ACC112 (cell line): ENCODE data around the gene PEX26.
"Not testable (repeated sequence)": the region's sequence is repeated elsewhere in the genome, so short reads cannot be mapped to it uniquely, and the experiment has no call there.

Experiments
- H2AFZ ChIP-seq: fragments of 200-600 bp; sonication (generic); one replicate; pipeline ENCODE4 v1.6.0; 2017; ENCODE audit warnings: antibody characterized with exemption, low read length; ENCODE audit not compliant: unreplicated experiment
- H3K27ac ChIP-seq: fragments of 200-600 bp; sonication (generic); 2 replicates; pipeline ENCODE4 v1.5.1; 2014; ENCODE audit warnings: low read depth, mild to moderate bottlenecking, antibody characterized with exemption, low read length, moderate library complexity
- H3K27me3 ChIP-seq: fragments of 200-600 bp; sonication (generic); 2 replicates; pipeline ENCODE4 v1.6.1; 2014; ENCODE audit warnings: mild to moderate bottlenecking, antibody characterized with exemption, low read length, moderate library complexity, mixed read lengths; ENCODE audit not compliant: insufficient read depth
- H3K36me3 ChIP-seq: fragments of 200-600 bp; sonication (generic); 2 replicates; pipeline ENCODE4 v1.6.1; 2016; ENCODE audit warnings: mild to moderate bottlenecking, antibody characterized with exemption, low read length, moderate library complexity, mixed read lengths; ENCODE audit not compliant: insufficient read depth
- H3K4me1 ChIP-seq: fragments of 200-600 bp; sonication (generic); one replicate; pipeline ENCODE4 v1.6.1; 2016; ENCODE audit warnings: low read length, mixed read lengths; ENCODE audit not compliant: insufficient read depth, unreplicated experiment, control insufficient read depth
- H3K4me3 ChIP-seq: fragments of 200-600 bp; sonication (generic); 2 replicates; pipeline ENCODE4 v1.5.1; 2014; ENCODE audit warnings: mild to moderate bottlenecking, low read depth, low read length
- H3K79me2 ChIP-seq: fragments of 200-600 bp; sonication (generic); one replicate; pipeline ENCODE4 v1.6.0; 2016; ENCODE audit warnings: low read length; ENCODE audit not compliant: control insufficient read depth, unreplicated experiment, insufficient read depth

Gene PEX26

DNA sequence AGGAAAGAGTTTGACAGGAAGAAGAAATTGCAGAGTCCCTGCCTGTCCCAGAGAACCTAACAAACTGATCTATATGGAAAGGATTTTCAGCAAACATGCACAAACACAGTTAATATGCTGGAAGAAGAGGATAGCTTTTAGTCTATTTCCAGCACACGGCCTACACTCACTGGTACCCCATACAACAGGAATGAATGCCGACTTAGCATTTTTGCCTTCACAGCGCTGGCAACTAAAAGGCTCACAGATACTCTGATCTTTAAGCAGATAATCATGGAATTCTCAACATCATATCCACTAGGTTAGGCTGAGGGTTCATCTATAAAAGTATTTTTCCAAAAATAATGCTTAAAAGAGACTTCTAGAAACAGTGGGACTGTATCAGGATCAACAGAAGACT, 23.0 kb downstream of the PEX26 start:
- Histone ChIP-seq H3K4me3 (no peak overlapping the region), H3K27me3 (no peaks in the 10 kb centered on the region)

DNA sequence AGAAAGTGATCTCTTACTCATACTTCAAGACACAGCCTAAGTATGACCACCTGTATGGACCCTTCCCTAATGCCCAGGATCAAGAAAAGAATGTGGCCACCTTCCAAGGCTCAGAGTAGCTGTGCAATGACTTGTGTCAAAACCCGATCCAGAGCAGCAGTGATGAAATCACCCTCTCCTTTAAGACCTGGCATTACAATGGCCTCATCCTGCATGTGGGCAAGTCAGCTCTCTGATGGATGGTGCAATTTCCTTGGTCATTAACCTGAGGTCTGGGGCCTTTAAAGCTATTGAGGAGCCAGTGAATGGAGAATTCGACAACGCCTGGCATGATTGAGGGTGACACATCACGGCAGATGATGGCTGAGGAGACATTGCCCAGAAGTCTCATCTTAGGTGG, 23.7 kb downstream of the PEX26 start:
- no peak overlapping the region for H3K4me3 ChIP-seq
- H2AFZ ChIP-seq, result no peak overlapping the region
- H3K4me1 ChIP-seq, result peaks cover 4% of the 10 kb centered on the region
- H3K79me2 ChIP-seq, result no peaks in the 10 kb centered on the region
- H3K36me3 ChIP-seq, result no peaks in the 10 kb centered on the region
- H3K27ac ChIP-seq, result no peak overlapping the region
- no peaks in the 10 kb centered on the region for H3K27me3 ChIP-seq

More for the DNA sequence above, 23.0 kb downstream of the PEX26 start:
- H3K27ac ChIP-seq, result no peak overlapping the region
- peaks cover 4% of the 10 kb centered on the region for H3K4me1 ChIP-seq
- H3K79me2 ChIP-seq, result no peaks in the 10 kb centered on the region
- no peak overlapping the region for H2AFZ ChIP-seq
- no peaks in the 10 kb centered on the region for H3K36me3 ChIP-seq

DNA sequence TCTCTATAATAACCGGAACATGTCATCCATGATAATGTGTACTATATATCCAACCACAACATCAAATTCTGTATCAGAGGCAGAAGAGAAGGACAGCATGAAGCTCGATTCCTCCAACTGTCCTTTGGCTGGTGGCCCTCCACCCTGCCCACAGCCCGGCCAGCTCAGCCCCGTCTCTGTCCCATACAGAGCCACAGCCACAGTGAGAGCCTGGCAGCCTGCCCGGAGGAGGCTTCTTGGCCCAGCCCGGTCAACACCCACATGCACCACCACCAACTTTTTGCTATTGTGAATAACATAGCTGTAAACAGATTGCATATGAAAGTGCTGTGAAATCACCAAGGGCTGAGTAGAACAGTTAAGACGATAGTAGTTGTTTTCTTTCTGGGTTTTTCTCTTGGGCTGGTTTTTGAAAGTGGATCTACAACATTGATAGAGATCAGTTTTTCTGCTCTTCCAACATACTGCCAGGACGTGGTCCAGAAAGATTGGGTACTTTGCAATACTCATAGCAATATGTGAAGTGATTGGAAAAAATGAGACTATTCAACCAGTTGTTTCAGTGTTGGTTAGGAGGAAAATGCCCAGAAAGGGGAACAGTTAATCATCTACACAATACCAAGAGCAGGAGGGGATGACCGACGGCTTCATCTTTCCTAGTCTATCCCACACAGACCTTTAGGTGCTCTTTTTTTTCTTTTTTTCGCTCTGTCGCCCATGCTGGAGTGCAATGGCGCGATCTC, 25.9 kb downstream of the PEX26 start:
- Histone ChIP-seq H2AFZ (no peak overlapping the region), H3K4me3 (no peak overlapping the region), H3K79me2 (no peaks in the 10 kb centered on the region), H3K4me1 (peaks cover 4% of the 10 kb centered on the region), H3K27ac (no peak overlapping the region), H3K27me3 (no peaks in the 10 kb centered on the region), H3K36me3 (no peaks in the 10 kb centered on the region)

DNA sequence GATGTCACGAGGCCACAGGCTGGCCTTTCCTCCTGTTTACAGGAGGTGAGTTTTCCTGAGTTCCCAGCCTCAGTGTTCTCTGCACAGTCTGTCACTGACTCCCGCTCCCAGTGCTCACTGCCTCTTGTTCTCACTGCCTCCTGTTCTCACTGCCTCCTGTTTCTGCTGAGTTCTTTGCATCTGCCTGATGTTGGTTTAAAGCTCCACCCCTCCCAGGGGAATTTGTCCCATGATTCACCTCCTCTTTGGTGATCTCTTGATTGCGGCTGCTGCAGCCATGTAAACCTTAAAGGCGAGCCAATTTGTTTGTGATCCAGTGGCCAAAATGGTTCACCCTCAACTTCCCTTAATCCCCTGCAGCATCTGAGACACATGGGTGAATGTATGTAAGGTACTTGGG, 26.8 kb downstream of the PEX26 start:
- H3K79me2 ChIP-seq, result no peaks in the 10 kb centered on the region
- no peak overlapping the region for H3K27ac ChIP-seq
- peaks cover 4% of the 10 kb centered on the region for H3K4me1 ChIP-seq
- H2AFZ ChIP-seq, result no peak overlapping the region
- H3K36me3 ChIP-seq, result no peaks in the 10 kb centered on the region
- no peaks in the 10 kb centered on the region for H3K27me3 ChIP-seq
- H3K4me3 ChIP-seq, result no peak overlapping the region

DNA sequence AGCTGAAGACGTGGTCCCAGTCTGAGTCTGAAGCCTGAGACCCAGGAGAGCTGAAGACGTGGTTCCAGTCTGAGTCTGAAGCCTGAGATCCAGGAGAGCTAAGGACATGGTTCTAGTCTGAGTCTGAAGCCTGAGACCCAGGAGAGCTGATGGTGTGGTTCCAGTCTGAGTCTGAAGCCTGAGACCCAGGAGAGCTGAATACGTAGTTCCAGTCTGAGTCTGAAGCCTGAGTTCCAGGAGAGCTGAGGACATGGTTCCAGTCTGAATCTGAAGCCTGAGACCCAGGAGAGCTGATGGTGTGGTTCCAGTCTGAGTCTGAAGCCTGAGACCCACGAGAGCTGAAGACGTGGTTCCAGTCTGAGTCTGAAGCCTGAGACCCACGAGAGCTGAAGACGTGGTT, 28.2 kb downstream of the PEX26 start:
- not testable (repeated sequence) for H3K79me2 ChIP-seq, H3K4me1 ChIP-seq, H3K27me3 ChIP-seq, H2AFZ ChIP-seq, H3K4me3 ChIP-seq, H3K36me3 ChIP-seq, H3K27ac ChIP-seq

DNA sequence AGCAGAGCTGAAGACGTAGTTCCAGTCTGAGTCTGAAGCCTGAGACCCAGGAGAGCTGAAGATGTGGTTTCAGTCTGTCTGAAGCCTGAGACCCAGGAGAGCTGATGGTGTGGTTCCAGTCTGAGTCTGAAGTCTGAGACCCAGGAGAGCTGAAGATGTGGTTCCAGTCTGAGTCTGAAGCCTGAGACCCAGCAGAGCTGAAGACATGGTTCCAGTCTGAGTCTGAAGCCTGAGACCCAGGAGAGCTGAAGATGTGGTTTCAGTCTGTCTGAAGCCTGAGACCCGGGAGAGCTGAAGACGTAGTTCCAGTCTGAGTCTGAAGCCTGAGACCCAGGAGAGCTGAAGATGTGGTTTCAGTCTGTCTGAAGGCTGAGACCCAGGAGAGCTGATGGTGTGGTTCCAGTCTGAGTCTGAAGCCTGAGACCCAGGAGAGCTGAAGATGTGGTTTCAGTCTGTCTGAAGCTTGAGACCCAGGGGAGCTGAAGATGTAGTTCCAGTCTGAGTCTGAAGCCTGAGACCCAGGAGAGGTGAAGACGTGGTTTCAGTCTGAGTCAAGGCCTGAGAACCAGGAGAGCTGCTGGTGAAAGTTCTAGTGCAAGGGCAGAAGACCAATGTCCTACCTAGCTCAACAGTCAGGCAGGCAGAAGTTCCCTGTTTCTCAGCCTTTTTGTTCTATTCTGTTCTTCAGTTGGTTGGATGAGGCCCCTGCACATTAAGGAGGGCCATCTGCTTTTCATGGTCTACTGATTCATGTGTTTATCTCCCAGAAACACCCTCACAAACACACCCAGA, 29.0 kb downstream of the PEX26 start:
- not testable (repeated sequence) for H3K4me1 ChIP-seq, H3K4me3 ChIP-seq, H3K79me2 ChIP-seq, H3K27ac ChIP-seq, H3K27me3 ChIP-seq, H2AFZ ChIP-seq, H3K36me3 ChIP-seq

DNA sequence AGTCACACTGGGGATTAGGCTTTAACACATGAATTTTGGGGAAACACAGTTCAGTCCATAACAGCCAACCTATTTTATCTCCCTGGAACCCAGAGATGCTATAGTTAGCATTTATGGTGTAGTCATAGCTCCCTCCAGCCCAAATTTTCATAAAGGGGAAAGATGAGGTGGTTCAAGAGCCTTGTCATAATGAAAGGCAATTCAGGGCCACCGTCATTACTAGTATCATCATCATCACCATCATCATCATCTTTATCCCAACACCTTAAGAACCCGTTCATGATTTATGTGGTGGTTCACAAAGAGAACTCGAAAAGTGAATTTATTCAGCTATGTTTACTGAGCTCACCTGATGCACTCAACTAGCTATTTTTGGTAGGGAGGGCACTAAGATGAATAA, 30.4 kb downstream of the PEX26 start:
- H2AFZ ChIP-seq, result no peak overlapping the region
- no peak overlapping the region for H3K4me3 ChIP-seq
- H3K4me1 ChIP-seq, result peaks cover 6% of the 10 kb centered on the region

DNA sequence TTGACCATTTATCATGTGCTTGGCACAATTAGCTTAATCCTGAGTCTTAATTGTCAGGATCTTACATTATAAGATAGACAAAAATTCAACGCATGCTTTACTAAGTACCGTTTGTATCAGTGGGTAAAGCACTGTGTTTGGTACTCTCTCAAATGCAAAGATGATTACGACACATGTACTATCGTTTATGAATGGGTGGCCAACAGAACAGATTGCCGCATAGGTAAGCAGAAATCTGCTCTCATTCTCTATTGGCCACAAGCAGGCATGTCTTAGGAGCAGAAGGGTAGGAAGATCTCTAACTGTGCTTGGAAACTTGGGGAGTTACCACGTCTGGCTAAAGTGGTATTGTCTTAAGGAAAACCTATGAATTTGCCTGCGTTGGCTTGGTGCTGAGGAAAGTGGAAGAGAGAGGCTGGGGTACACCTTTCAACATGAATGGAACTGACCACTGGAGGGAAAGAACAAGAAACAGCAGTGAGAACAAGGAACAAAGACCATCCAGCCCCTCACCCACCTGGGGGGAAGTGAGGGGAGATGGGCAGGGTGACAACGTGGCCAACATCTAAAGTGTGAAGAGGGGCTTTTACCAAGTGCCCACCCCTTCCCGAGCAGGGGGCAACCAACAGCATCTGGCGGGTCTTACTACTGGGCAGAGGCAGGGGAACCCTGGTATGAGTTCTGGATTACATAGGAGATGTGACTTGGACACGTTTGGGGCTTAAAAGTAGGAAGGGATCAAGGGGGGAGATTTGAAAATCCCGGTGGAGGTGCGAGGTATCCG, 31.8 kb downstream of the PEX26 start:
- H3K4me3 ChIP-seq, result peak overlapping the region; percentile 69; the same call in 1 of the 2 replicates

More for the DNA sequence above, 30.4 kb downstream of the PEX26 start:
- H3K79me2 ChIP-seq, result no peaks in the 10 kb centered on the region
- H3K27ac ChIP-seq, result no peak overlapping the region
- no peaks in the 10 kb centered on the region for H3K36me3 ChIP-seq
- peaks cover 5% of the 10 kb centered on the region; the same call in 1 of the 2 replicates for H3K27me3 ChIP-seq

DNA sequence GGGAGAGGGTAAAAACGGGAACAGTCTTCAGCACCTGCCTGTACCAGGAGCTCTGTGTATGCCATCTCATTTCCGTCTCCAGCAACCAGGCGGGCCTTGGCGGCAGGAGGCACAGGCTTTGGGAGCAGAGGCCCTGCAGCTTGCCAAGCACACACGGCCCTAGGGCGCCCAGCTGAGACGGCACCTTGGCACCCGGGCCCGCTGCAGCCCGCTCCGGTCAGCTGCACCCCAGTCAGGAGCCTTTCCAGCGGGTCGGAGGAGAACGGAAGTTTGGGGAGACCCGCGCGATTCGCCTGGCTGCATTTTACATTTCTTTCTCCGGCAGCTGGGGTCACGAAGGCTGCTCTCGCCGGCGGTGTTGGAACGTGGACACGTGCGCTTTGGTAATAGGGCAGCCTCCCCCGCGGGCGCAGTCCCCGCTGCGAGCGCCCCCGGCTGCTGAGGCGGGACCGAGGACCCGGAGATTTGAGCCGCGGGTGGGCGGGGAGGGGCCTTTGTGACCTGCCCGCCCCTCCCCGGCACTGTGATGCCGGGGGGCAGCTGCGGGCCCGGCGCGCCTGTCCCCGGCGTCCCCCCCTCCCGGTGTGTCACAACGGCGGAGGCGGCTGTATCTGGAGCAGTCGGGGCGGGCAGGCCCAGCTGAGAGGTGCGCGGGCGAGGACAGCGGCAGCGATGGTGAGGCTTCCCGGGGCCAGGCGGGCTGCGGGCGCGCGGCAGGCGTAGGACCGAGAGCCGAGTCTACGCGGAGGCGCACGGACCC, 32.6 kb downstream of the PEX26 start, which contains the start of gene TUBA8:
Gene TUBA8 (plus strand): TSS at position 616 of the 760 bp plus-strand sequence. CDS start 57 bp downstream, at position 673.
- Histone ChIP-seq H3K79me2 (no peaks in the 10 kb centered on the region), H3K36me3 (no peaks in the 10 kb centered on the region), H3K27ac (no peak within 1 kb of the TSS), H3K4me3 (peak within 1 kb of the TSS; percentile 69), H3K27me3 (peaks cover 5% of the 10 kb centered on the region; the same call in 1 of the 2 replicates), H3K4me1 (peaks cover 3% of the 10 kb centered on the region), H2AFZ (no peak within 1 kb of the TSS)

More for the DNA sequence above, 31.8 kb downstream of the PEX26 start:
- peaks cover 5% of the 10 kb centered on the region; the same call in 1 of the 2 replicates for H3K27me3 ChIP-seq
- H3K79me2 ChIP-seq, result no peaks in the 10 kb centered on the region
- no peak overlapping the region for H2AFZ ChIP-seq
- peaks cover 4% of the 10 kb centered on the region for H3K4me1 ChIP-seq
- no peaks in the 10 kb centered on the region for H3K36me3 ChIP-seq
- H3K27ac ChIP-seq, result no peak overlapping the region
